Mononuclear cell (primary cell): ENCODE results near the gene TBC1D22B. TPM values are rescaled to one million over a fixed set of nuclear protein-coding genes. Genes with fewer than 3 reads are reported as not detected.

ENCODE experiments used
- H3K27me3 ChIP-seq: 2 replicates; pipeline ENCODE4 v1.6.0; 2011; ENCODE audit warnings: low read length, control low read depth; ENCODE audit not compliant: insufficient read depth
- H3K4me1 ChIP-seq: 2 replicates; pipeline ENCODE4 v1.5.1; 2011; ENCODE audit warnings: mild to moderate bottlenecking, low read length, control low read depth; ENCODE audit not compliant: insufficient read depth
- H3K4me3 ChIP-seq: 2 replicates; pipeline ENCODE4 v1.5.1; 2011; ENCODE audit warnings: mild to moderate bottlenecking, low read length, moderate library complexity
- H3K9me3 ChIP-seq: 2 replicates; pipeline ENCODE4 v1.5.1; 2011; ENCODE audit warnings: low read depth, mild to moderate bottlenecking, control low read depth, low read length
- total RNA-seq: library from RNA; depleted of rRNA; stranded (reverse); fragments of >200 nt; gene quantifications from one replicate; pipeline ENCODE4 v1.2.3, GENCODE V29; 2012

The TBC1D22B gene
- total RNA-seq = 5.9 TPM

DNA sequence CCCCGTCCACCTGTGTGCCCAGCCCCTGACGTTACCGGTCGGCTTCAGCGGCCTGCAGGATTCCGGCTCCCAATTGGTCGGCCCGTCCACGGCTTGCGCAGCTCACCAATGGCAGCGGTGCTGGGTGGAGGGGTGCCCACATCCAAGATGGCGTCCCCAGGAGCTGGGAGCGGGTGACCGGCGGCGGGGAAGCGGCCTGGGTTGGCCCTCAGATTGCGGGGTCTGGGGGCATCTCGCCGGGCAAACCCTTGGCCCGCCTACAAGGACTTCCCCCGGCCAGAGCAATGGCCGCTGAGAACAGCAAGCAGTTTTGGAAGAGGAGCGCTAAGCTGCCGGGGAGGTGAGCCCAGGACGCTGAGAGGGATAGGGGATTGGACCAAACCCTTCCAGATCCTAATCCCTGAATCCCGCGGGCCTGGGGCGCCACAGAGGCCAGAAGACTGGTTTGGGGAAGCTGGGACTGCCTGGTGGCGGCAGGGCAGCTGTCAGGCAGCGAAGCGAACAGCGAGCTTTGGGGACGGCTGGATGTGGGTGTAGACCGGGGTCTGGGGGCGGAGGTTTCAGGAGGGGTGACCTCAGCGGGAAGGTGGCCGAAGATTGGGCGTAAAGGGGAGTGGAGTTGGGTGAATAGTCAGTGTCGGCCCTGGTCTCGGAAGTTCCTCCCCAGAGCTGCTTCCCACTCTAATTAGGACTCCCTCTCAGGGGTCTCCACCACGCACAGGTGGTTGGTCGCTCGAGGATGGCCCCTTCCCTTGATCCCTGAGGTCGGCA is at the start of gene TBC1D22B, which contains the start of gene TMEM217:
Gene TBC1D22B, plus strand, starts transcription at position 139 of the 771 bp plus-strand sequence. Its CDS starts 146 bp downstream, at position 285.
Gene TMEM217, minus strand, starts transcription at position 511 of the 771 bp plus-strand sequence. CDS start 39,114 bp downstream, outside the sequence.
- Histone ChIP-seq H3K4me3 (peak within 1 kb of the TSS; percentile 83), H3K9me3 (no peaks in the 10 kb centered on the region), H3K27me3 (no peaks in the 10 kb centered on the region), H3K4me1 (peaks cover 25% of the 10 kb centered on the region)

DNA sequence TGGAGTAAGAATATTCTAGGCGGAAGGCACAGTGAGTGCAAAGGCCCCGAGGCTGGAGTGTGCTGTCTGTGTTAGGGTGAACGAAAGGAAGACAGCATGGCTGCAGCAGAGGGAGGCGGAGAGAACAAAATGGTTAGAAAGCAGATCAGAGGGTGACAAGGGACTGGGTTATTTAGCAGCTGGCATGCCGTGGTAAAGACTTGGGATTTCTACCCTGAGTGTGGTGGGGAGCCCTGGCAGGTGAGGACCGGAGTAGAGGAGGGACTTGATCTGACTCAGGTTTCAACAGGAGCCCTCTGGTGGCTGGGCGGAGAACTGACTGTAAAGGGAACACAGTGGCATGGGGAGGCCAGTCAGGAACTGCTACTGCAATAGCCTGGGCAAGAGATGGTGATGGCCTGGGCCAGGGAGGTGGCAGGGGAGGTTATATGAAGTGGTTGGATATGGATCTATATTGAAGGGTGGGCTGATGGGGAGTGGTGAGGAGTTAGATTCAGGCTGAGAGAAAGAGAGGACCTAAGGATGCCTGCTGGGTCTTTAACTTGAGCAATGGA is 49.6 kb upstream of the TBC1D22B start:
- H3K4me1 ChIP-seq = peaks cover 52% of the 10 kb centered on the region
- H3K27me3 ChIP-seq = no peaks in the 10 kb centered on the region
- H3K4me3 ChIP-seq = no peak overlapping the region
- no peaks in the 10 kb centered on the region for H3K9me3 ChIP-seq

GRCh38 chr6:37208793-37209192 is 48.8 kb upstream of the TBC1D22B start:
- Histone ChIP-seq H3K9me3 (no peaks in the 10 kb centered on the region), H3K4me1 (peaks cover 52% of the 10 kb centered on the region), H3K4me3 (no peak overlapping the region), H3K27me3 (no peaks in the 10 kb centered on the region)

DNA sequence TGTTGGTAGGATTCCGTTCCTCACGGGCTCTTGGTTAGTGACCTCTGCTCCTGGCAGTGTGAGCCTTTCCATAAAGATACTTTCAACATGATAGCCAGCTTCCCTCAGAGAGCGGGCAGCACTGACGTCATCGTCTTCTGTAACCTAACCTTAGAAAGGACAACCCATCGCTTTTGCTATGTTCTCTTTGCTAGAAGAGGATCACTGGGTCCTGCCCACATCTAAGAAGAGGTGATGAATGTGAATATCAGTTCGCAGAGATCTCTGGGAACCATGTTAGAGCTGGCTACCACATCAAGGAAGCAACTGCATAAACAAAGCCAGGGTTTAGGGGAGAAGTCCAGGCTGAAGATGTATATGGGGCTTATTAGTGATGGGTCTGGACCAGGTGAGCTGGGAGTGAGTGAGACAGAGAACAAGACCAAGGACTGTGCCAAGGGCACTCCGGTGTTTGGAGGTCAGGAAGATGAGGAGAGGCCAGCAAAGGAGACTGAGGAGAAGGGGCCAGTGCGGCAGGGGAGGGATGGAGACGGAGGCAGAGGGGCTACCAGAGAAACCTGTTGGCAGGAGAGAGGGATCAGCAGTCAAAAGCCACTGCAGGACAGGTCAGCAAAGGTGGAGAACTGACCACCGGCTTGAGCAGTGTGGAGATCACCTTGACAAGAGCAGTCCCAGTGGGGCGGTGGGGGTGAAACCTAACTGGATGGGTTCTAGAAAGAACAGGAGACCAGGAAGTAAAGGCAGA is 47.9 kb upstream of the TBC1D22B start:
- no peaks in the 10 kb centered on the region for H3K27me3 ChIP-seq
- peaks cover 52% of the 10 kb centered on the region for H3K4me1 ChIP-seq
- no peaks in the 10 kb centered on the region for H3K9me3 ChIP-seq
- H3K4me3 ChIP-seq = no peak overlapping the region

DNA sequence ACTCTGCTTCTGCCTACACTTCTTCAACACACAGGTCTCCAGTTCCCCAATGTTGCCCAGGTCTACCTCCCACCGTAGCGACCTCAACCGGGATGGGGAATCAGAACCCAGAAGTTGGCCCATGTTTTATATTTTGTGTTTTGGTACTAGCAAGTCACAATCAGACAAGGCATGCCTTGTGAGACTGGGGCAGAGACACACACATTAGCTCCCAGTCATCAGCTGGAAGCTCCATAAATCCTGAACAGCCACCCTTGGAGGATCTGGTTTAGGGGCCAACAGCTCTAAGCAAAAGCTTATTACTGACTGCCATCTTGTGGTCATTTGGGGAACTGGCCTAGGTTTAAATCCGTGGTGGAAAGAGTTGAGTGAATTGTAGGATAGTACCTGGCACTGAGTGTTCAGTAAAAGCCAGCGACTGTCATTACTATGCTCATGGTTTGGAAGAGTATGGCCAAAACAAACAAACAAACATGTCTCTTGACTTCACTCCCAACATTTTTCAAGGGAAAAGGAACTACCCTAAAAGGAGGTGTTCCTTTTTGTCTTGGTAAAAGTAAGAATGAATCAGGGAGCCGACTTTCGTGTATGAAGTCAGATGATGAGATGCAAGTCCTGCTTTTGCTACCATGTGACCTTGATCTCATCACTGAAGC is 47.1 kb upstream of the TBC1D22B start:
- peaks cover 47% of the 10 kb centered on the region for H3K4me1 ChIP-seq
- H3K9me3 ChIP-seq = no peaks in the 10 kb centered on the region
- H3K27me3 ChIP-seq = no peaks in the 10 kb centered on the region
- H3K4me3 ChIP-seq = no peak overlapping the region

DNA sequence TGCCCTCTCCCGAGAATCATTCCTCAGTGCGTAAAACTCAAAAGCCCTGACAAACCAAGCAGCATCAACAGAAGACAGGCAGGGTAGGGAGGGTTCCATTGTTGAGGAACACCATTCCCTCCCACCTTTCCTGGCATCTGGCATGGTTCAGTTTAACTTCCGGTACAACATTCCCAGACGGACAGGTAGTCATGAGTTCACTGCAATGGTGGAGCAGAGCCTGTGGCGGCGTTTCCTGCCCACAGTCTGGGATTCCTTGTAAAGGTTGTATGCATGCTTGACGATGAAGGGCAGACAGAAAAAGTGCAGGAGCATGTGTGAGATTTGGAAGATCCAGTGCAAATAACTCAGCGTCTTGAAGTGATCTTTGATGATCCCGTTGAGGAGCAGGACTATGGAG is 45.3 kb upstream of the TBC1D22B start:
- Histone ChIP-seq H3K9me3 (no peaks in the 10 kb centered on the region), H3K4me1 (peaks cover 32% of the 10 kb centered on the region), H3K27me3 (no peaks in the 10 kb centered on the region), H3K4me3 (no peak overlapping the region)

- Histone ChIP-seq H3K4me1 (peaks cover 48% of the 10 kb centered on the region), H3K4me3 (no peak overlapping the region), H3K27me3 (no peaks in the 10 kb centered on the region), H3K9me3 (no peaks in the 10 kb centered on the region)
Measured at GRCh38 chr6:37218061-37218460, 39.5 kb upstream of the TBC1D22B start.

DNA sequence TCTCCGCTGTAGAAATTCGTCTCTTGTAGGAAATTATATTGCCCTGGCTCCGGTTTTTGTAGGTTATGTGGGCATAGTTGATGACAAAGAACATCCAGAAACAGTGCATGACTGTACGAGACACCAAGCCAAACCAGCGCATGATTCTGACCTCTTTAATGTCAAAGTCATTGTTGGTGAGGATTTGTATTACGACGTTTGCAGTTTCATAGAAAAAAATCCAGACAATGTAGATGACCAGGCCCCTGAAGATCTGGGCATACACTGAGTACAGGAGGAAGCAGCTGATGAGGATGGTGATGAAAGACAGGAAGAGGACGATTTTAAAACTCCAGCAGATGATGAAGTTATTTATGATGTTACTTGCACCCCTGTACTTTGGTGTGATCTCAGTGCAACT is 39.1 kb upstream of the TBC1D22B start:
- Histone ChIP-seq H3K4me1 (peaks cover 48% of the 10 kb centered on the region), H3K4me3 (no peak overlapping the region), H3K9me3 (no peaks in the 10 kb centered on the region), H3K27me3 (no peaks in the 10 kb centered on the region)

- peak overlapping the region; percentile 58 for H3K4me3 ChIP-seq
- H3K27me3 ChIP-seq = no peaks in the 10 kb centered on the region
- H3K4me1 ChIP-seq = peaks cover 48% of the 10 kb centered on the region
- H3K9me3 ChIP-seq = no peaks in the 10 kb centered on the region
Measured at GRCh38 chr6:37221585-37222124, 35.9 kb upstream of the TBC1D22B start.

GRCh38 chr6:37222125-37222967 is 35.2 kb upstream of the TBC1D22B start:
- Histone ChIP-seq H3K4me1 (peaks cover 48% of the 10 kb centered on the region), H3K4me3 (peak overlapping the region; percentile 58), H3K27me3 (no peaks in the 10 kb centered on the region), H3K9me3 (no peaks in the 10 kb centered on the region)

- Histone ChIP-seq H3K4me1 (peaks cover 47% of the 10 kb centered on the region), H3K4me3 (peak overlapping the region; percentile 58), H3K9me3 (no peaks in the 10 kb centered on the region), H3K27me3 (no peaks in the 10 kb centered on the region)
Measured at GRCh38 chr6:37222992-37223391, 34.6 kb upstream of the TBC1D22B start.

- H3K4me3 ChIP-seq = no peak overlapping the region
- H3K4me1 ChIP-seq = peaks cover 21% of the 10 kb centered on the region
- H3K27me3 ChIP-seq = no peaks in the 10 kb centered on the region
- H3K9me3 ChIP-seq = no peaks in the 10 kb centered on the region
Measured at GRCh38 chr6:37225350-37226169, 32.0 kb upstream of the TBC1D22B start.

DNA sequence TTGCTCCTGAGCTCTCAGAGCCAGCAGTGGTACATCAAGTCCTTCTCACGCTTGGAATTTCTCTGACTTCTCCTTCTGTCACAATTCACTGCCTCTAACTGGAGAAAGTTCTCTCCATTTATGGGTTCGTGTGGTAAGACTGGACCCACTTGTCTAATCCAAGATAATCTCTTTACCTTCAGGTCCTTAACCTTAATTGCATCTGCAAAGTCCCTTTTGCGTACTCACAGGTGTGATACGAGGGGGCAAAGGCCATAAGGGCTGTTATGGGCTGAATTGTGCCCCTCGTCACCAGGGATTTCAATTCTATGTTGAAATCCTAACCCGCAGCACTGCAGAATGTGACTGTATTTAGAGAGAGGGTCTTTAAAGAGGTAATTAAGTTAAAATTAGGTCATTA is 27.5 kb upstream of the TBC1D22B start:
- H3K9me3 ChIP-seq = no peaks in the 10 kb centered on the region
- H3K27me3 ChIP-seq = no peaks in the 10 kb centered on the region
- no peaks in the 10 kb centered on the region for H3K4me1 ChIP-seq
- H3K4me3 ChIP-seq = no peak overlapping the region
